Activated CD8-positive, alpha-beta T cell treated with anti-CD3 and anti-CD28 coated beads for 36 hours (primary cell): ENCODE data around the gene TRIM14. TPM values are rescaled to one million over a fixed set of nuclear protein-coding genes. Genes with fewer than 3 reads are reported as not detected.
A peak's percentile ranks its signal among the peaks of the same experiment; 100 is the strongest.

Experiments
- ATAC-seq: fragments of 200-7000 bp; cut with Tn5 transposase; one replicate; pipeline ENCODE4 v1.10.0; 2021; ENCODE audit warnings: mild to moderate bottlenecking, moderate library complexity
- CTCF ChIA-PET: fragments of 350-600 bp; sonication (Branson Sonifier 250); formaldehyde crosslinking; loops from one replicate; lab custom pipeline; 2021; ENCODE audit warnings: antibody characterized with exemption; lab: Charles Lee
- POLR2A ChIA-PET: fragments of 350-600 bp; sonication (Branson Sonifier 250); formaldehyde crosslinking; loops from one replicate; lab custom pipeline; 2021; ENCODE audit warnings: antibody characterized with exemption; lab: Charles Lee
- DNase-seq: peaks from one replicate; pipeline ENCODE4 v3.0.0-alpha.2; 2020
- H3K27ac Mint-ChIP-seq: one replicate; pipeline ENCODE4 v1.8.0; 2021; ENCODE audit warnings: mild to moderate bottlenecking, mixed read lengths
- H3K27me3 Mint-ChIP-seq: one replicate; pipeline ENCODE4 v1.8.0; 2021; ENCODE audit warnings: mixed read lengths
- H3K36me3 Mint-ChIP-seq: one replicate; pipeline ENCODE4 v1.8.0; 2021; ENCODE audit warnings: low read depth, mixed read lengths
- H3K4me1 Mint-ChIP-seq: one replicate; pipeline ENCODE4 v1.8.0; 2021; ENCODE audit warnings: low read depth, mixed read lengths
- H3K4me3 Mint-ChIP-seq: one replicate; pipeline ENCODE4 v1.8.0; 2021; ENCODE audit warnings: mild to moderate bottlenecking, moderate library complexity, mixed read lengths
- H3K9me3 Mint-ChIP-seq: one replicate; pipeline ENCODE4 v1.8.0; 2021; ENCODE audit warnings: mixed read lengths
- CTCF ChIP-seq: fragments of 200-600 bp; IDR thresholded peaks from one replicate; pipeline ENCODE4 v1.8.0; 2022; ENCODE audit warnings: antibody characterized with exemption, mild to moderate bottlenecking
- intact Hi-C: fragments of 100-400 bp; cut with micrococcal nuclease; formaldehyde crosslinking; loops from one replicate; pipeline ENCODE4 v1.10.0; 2022
- total RNA-seq, 2 experiments: library from RNA; stranded (reverse); gene quantifications; one replicate each; pipeline ENCODE4 v1.2.3, GENCODE V29; 2021

Gene TRIM14
- total RNA-seq, 2 experiments from 2014 or later: 39.6 to 41.8 TPM

GRCh38 chr9:98161851-98162250 is 42.8 kb upstream of the TRIM14 start:
- DNase-seq (no peak), ATAC-seq (no peak)
- Mint-ChIP-seq H3K36me3 (no peaks in the 10 kb centered on the region), H3K4me1 (peaks cover 35% of the 10 kb centered on the region), H3K9me3 (no peaks in the 10 kb centered on the region), H3K27ac (no peak overlapping the region), H3K4me3 (no peak overlapping the region), H3K27me3 (no peaks in the 10 kb centered on the region)
- no peak for TF ChIP-seq CTCF
- ChIA-PET POLR2A (interaction anchor here (0.7 to 1.0 kb wide), 2 partner anchors 12 to 30 kb away, joined by 3 read pairs; no protein-coding TSS in a partner anchor), CTCF (interaction anchor here (0.8 kb wide), 1 partner anchor 87 kb away, joined by 3 read pairs; no protein-coding TSS in a partner anchor)
- intact Hi-C loops: no loop called here

- ChIA-PET CTCF (interaction anchor here (0.9 to 2.2 kb wide), 3 partner anchors 33 to 86 kb away, joined by 3 to 7 read pairs (median 6); partner anchors contain the start of genes CORO2A and TRIM14), POLR2A (no interaction called here)
- peak overlapping the region; percentile 73 for H3K27ac Mint-ChIP-seq
- no peak for DNase-seq
- H3K36me3 Mint-ChIP-seq: peaks cover 4% of the 10 kb centered on the region
- intact Hi-C loops: no loop called here
- peaks cover 31% of the 10 kb centered on the region for H3K4me1 Mint-ChIP-seq
- H3K9me3 Mint-ChIP-seq: no peaks in the 10 kb centered on the region
- TF ChIP-seq CTCF: no peak
- no peak for ATAC-seq
- H3K4me3 Mint-ChIP-seq: no peak overlapping the region
- H3K27me3 Mint-ChIP-seq: no peaks in the 10 kb centered on the region
These were observed 40.8 kb upstream of the TRIM14 start for GRCh38 chr9:98159790-98160189.

DNA sequence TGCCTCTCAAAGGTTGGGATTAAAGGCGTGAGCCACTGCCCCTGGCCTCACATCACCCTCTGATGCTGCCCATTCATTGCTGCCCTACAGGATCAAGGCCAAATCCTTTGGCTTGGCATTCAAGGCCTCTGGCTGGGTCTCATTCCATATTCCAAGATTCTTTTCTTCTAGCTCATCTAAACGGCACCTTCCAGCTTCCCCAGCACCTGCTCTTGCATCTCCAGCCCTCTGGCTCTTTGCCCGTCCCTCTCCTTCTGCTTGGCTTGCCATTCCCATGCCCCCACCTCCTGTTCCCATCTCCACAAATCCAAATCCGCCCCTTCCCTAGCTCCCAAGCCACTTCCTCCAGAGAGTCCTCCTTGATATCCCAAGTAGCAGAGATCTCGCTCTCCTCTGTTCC is 40.3 kb upstream of the TRIM14 start:
- H3K36me3 Mint-ChIP-seq: peaks cover 4% of the 10 kb centered on the region
- no peaks in the 10 kb centered on the region for H3K9me3 Mint-ChIP-seq
- peaks cover 29% of the 10 kb centered on the region for H3K4me1 Mint-ChIP-seq
- intact Hi-C loops: no loop called here
- H3K27ac Mint-ChIP-seq: peak overlapping the region; percentile 73
- ATAC-seq (no peak), DNase-seq (no peak)
- POLR2A ChIA-PET: interaction anchor here (0.9 kb wide), 1 partner anchor 11 kb away, joined by 3 read pairs; no protein-coding TSS in a partner anchor
- no peaks in the 10 kb centered on the region for H3K27me3 Mint-ChIP-seq
- TF ChIP-seq CTCF: no peak
- H3K4me3 Mint-ChIP-seq: no peak overlapping the region
- CTCF ChIA-PET: interaction anchor here (0.6 to 2.2 kb wide), 4 partner anchors 13 to 86 kb away, joined by 3 to 7 read pairs (median 6); partner anchors contain the start of genes CORO2A and TRIM14

DNA sequence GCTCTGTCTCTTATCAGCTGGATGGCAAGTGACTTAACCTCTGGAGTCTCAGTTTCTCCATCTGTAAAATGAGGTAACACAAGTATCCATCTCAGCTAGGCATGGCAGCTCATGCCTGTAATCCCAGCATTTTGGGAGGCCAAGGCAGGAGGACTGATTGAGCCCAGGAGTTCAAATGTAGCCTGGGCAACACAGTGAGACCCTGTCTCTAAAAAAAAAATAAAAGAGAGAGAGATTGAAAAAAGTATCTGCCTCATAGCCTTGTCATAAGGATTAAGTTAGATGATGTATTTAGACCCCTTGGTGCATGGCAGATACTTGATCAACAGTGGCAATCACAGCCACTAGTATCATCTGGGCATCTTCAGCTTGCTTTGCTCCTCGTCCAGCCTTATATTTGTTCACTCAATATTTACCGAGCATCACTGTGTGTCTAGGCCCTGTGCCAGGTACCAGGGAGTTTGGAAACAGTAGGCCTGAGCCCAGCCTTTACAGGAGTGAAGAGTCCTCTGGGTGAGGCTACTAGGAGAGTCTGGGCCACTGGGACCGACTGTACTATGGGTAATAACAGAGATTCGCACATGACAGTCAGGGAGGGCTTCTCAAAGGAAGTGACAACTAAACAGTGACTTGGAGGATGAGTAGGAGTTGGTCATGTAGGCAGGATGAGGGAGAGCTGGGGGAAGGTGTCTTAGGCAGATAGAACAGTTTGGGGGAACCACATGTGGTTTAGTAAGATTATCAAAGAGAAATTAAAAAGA is 39.2 kb upstream of the TRIM14 start:
- TF ChIP-seq CTCF: no peak
- ATAC-seq: peak; percentile 93
- H3K4me3 Mint-ChIP-seq: no peak overlapping the region
- DNase-seq: peak; percentile 36
- intact Hi-C loops: no loop called here
- ChIA-PET POLR2A (interaction anchor here (0.9 kb wide), 1 partner anchor 12 kb away, joined by 3 read pairs; no protein-coding TSS in a partner anchor), CTCF (interaction anchor here (1.0 to 2.2 kb wide), 3 partner anchors 35 to 85 kb away, joined by 3 to 7 read pairs (median 6); partner anchors contain the start of genes CORO2A and TRIM14)
- H3K36me3 Mint-ChIP-seq: peaks cover 6% of the 10 kb centered on the region
- no peaks in the 10 kb centered on the region for H3K27me3 Mint-ChIP-seq
- H3K9me3 Mint-ChIP-seq: no peaks in the 10 kb centered on the region
- peak overlapping the region; percentile 73 for H3K27ac Mint-ChIP-seq
- peaks cover 20% of the 10 kb centered on the region for H3K4me1 Mint-ChIP-seq

- CTCF ChIA-PET: interaction anchor here (1.0 kb wide), 1 partner anchor 84 kb away, joined by 3 read pairs; no protein-coding TSS in a partner anchor
- no peak for TF ChIP-seq CTCF
These were observed 38.4 kb upstream of the TRIM14 start for GRCh38 chr9:98157372-98157771.

More at GRCh38 chr9:98157372-98157771, 38.4 kb upstream of the TRIM14 start:
- no peak for DNase-seq
- intact Hi-C loops: no loop called here
- POLR2A ChIA-PET: interaction anchor here (0.7 kb wide), 1 partner anchor 152 kb away, joined by 3 read pairs; no protein-coding TSS in a partner anchor
- no peak for ATAC-seq
- Mint-ChIP-seq H3K4me1 (peaks cover 20% of the 10 kb centered on the region), H3K27ac (no peak overlapping the region), H3K9me3 (no peaks in the 10 kb centered on the region), H3K4me3 (no peak overlapping the region), H3K36me3 (peaks cover 6% of the 10 kb centered on the region), H3K27me3 (no peaks in the 10 kb centered on the region)
